Gastrocnemius medialis (tissue), 4 donors: ENCODE data around the gene AMY2A. TPM values are rescaled to one million over a fixed set of nuclear protein-coding genes. Genes with fewer than 3 reads are reported as not detected.
"Not testable (repeated sequence)": the region's sequence is repeated elsewhere in the genome, so short reads cannot be mapped to it uniquely, and the experiment has no call there.

Experiments used
- ATAC-seq, 2 donors: fragments of 150-250 bp; one replicate each; pipeline ENCODE4 v1.9.1; 2016
- DNase-seq, 2 donors: peaks; one replicate each; pipeline ENCODE4 v3.0.0-alpha.2; 2019
- H3K27ac ChIP-seq, 4 donors: fragments of 200-600 bp; sonication (generic); 1 replicate in 1 of 4; 2 replicates in 3 of 4; pipeline ENCODE4 v1.5.1; 2016 to 2018; ENCODE audit warnings: mild to moderate bottlenecking in 2 of 4, moderate library complexity in 1 of 4
- H3K27me3 ChIP-seq, 3 donors: fragments of 200-600 bp; sonication (generic) in 2 of 3; 1 replicate in 1 of 3; 2 replicates in 2 of 3; pipeline versions ENCODE4 v1.5.1 to v1.6.0; 2016 to 2019; ENCODE audit warnings: mild to moderate bottlenecking in 1 of 3, moderate library complexity in 1 of 3
- H3K36me3 ChIP-seq, 2 donors: fragments of 200-600 bp; sonication (generic) in 1 of 2; one replicate each; pipeline ENCODE4 v1.5.1; 2017 to 2018
- H3K4me1 ChIP-seq, 2 donors: fragments of 200-600 bp; sonication (generic) in 1 of 2; one replicate each; pipeline ENCODE4 v1.5.1; 2016 to 2017; ENCODE audit warnings: mild to moderate bottlenecking in 2 of 2
- H3K4me3 ChIP-seq, 4 donors: fragments of 200-600 bp; sonication (generic) in 3 of 4; 1 replicate in 1 of 4; 2 replicates in 3 of 4; pipeline ENCODE4 v1.5.1; 2016 to 2019; ENCODE audit warnings: mild to moderate bottlenecking in 2 of 4
- H3K9me3 ChIP-seq, 3 donors: fragments of 200-600 bp; sonication (generic) in 2 of 3; 1 replicate in 1 of 3; 2 replicates in 2 of 3; pipeline ENCODE4 v1.5.1; 2016 to 2019
- POLR2A ChIP-seq, 2 donors: fragments of 450-650 bp; IDR thresholded peaks; one replicate each; pipeline ENCODE4 v1.6.1; 2017; ENCODE audit warnings: antibody characterized with exemption in 2 of 2, mild to moderate bottlenecking in 2 of 2, moderate library complexity in 2 of 2
- in situ Hi-C, 4 donors: fragments of 200-750 bp; cut with MboI; loops; one replicate each; pipeline versions ENCODE4 v1.15.0 to v1.8.0; 2017; ENCODE audit warnings: low sequenced_read_pairs in 4 of 4
- intact Hi-C: fragments of 100-400 bp; cut with DNase I; formaldehyde crosslinking; loops from one replicate; pipeline ENCODE4 v1.15.1; 2023; ENCODE audit warnings: low total_unique reads
- total RNA-seq, 4 donors: library from RNA; depleted of rRNA; stranded (reverse); fragments of >200 nt; gene quantifications; one replicate each; pipeline versions ENCODE4 v1.1.0 to v1.2.3, GENCODE V29; 2016
- TF ChIP-seq, protein P1 (sequence below), 5 experiments: fragments of 450-650 bp in 3 of 5; fragments of 200-600 bp in 2 of 5; sonication (generic) in 2 of 5; IDR thresholded peaks in 4 of 5; conservative IDR thresholded peaks in 1 of 5; 1 replicate in 4 of 5; 2 replicates in 1 of 5; pipeline ENCODE4 v1.5.1; 2016 to 2019; ENCODE audit warnings: antibody characterized with exemption in 5 of 5, mild to moderate bottlenecking in 3 of 5, moderate library complexity in 3 of 5

Gene AMY2A
- total RNA-seq = not detected

DNA sequence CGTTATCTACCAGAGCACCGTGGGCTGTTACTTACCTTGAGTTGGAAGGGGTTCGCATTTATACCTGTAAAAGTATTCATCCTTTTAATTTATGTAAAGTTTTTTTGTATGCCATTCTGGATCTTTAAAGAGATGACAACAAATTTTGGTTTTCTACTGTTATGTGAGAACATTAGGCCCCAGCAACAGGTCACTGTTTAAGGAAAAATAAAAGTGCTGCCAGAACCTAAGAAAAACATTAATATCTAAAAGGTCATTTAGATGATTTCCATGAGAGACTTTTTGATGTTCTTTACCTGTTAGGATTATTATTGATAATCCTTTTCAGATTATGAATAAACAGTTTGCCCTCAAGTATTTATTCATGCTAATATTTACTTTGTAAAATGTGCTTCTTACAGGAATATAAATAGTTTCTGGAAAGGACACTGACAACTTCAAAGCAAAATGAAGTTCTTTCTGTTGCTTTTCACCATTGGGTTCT, at the start of gene AMY2A:
Gene AMY2A, plus strand, starts transcription at position 434 of the 484 bp plus-strand sequence. Its CDS starts 14 bp downstream, at position 448.
- H3K4me3 ChIP-seq, H3K4me1 ChIP-seq, DNase-seq, H3K27me3 ChIP-seq, in situ Hi-C loops, ATAC-seq, H3K27ac ChIP-seq, H3K9me3 ChIP-seq, intact Hi-C loops, H3K36me3 ChIP-seq: not testable (repeated sequence)

GRCh38 chr1:103569493-103569892, 47.7 kb upstream of the AMY2A start:
- no peak for DNase-seq
- Histone ChIP-seq H3K4me3 (no peak overlapping the region), H3K27me3 (no peaks in the 10 kb centered on the region), H3K27ac (no peak overlapping the region), H3K36me3 (peaks cover 0 to 61% of the 10 kb centered on the region in 2 donors), H3K9me3 (no peaks in the 10 kb centered on the region), H3K4me1 (no peaks in the 10 kb centered on the region)
- no peak for TF ChIP-seq POLR2A (IDR thresholded peaks at IDR 0.05)
- TF ChIP-seq, protein P1, sequence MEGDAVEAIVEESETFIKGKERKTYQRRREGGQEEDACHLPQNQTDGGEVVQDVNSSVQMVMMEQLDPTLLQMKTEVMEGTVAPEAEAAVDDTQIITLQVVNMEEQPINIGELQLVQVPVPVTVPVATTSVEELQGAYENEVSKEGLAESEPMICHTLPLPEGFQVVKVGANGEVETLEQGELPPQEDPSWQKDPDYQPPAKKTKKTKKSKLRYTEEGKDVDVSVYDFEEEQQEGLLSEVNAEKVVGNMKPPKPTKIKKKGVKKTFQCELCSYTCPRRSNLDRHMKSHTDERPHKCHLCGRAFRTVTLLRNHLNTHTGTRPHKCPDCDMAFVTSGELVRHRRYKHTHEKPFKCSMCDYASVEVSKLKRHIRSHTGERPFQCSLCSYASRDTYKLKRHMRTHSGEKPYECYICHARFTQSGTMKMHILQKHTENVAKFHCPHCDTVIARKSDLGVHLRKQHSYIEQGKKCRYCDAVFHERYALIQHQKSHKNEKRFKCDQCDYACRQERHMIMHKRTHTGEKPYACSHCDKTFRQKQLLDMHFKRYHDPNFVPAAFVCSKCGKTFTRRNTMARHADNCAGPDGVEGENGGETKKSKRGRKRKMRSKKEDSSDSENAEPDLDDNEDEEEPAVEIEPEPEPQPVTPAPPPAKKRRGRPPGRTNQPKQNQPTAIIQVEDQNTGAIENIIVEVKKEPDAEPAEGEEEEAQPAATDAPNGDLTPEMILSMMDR (IDR thresholded peaks at IDR 0.05 in 4 of 5, conservative IDR thresholded peaks at IDR 0.05 in 1 of 5) = no peak
- in situ Hi-C loops = no loop called here
- no peak for ATAC-seq
- intact Hi-C loops = no loop called here

DNA sequence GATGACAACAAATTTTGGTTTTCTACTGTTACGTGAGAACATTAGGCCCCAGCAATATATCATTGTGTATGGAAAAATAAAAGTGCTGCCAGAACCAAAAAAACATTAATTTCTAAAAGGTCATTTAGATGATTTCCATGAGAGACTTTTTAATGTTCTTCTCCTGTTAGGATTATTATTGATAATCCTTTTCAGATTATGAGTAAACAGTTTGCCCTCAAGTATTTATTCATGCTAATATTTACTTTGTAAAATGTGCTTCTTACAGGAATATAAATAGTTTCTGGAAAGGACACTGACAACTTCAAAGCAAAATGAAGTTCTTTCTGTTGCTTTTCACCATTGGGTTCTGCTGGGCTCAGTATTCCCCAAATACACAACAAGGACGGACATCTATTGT, 45.9 kb upstream of the AMY2A start, which contains the start of gene AMY2B:
Gene AMY2B, plus strand, starts transcription at position 301 of the 400 bp plus-strand sequence. Its CDS starts 14 bp downstream, at position 315.
- DNase-seq, ATAC-seq, H3K9me3 ChIP-seq, intact Hi-C loops, in situ Hi-C loops, H3K4me3 ChIP-seq, H3K4me1 ChIP-seq, H3K27me3 ChIP-seq, H3K27ac ChIP-seq: not testable (repeated sequence)
- peaks cover 0 to 70% of the 10 kb centered on the region in 2 donors for H3K36me3 ChIP-seq

GRCh38 chr1:103576065-103576464, 41.2 kb upstream of the AMY2A start:
- no peaks in the 10 kb centered on the region for H3K9me3 ChIP-seq
- no peak for DNase-seq
- no peaks in the 10 kb centered on the region for H3K27me3 ChIP-seq
- intact Hi-C loops = no loop called here
- TF ChIP-seq, protein P1 (IDR thresholded peaks at IDR 0.05 in 4 of 5, conservative IDR thresholded peaks at IDR 0.05 in 1 of 5) = no peak
- TF ChIP-seq POLR2A (IDR thresholded peaks at IDR 0.05) = no peak
- H3K36me3 ChIP-seq = peaks cover 0 to 60% of the 10 kb centered on the region in 2 donors
- in situ Hi-C loops = no loop called here
- no peaks in the 10 kb centered on the region for H3K4me1 ChIP-seq
- H3K27ac ChIP-seq = no peak overlapping the region
- ATAC-seq = no peak
- no peak overlapping the region for H3K4me3 ChIP-seq

- H3K27me3 ChIP-seq, ATAC-seq, intact Hi-C loops, H3K9me3 ChIP-seq, H3K4me3 ChIP-seq, DNase-seq, H3K27ac ChIP-seq, in situ Hi-C loops, H3K4me1 ChIP-seq: not testable (repeated sequence)
- peaks cover 0 to 60% of the 10 kb centered on the region in 2 donors for H3K36me3 ChIP-seq
Observed at GRCh38 chr1:103576784-103577183, 40.4 kb upstream of the AMY2A start.

GRCh38 chr1:103582464-103582863, 34.8 kb upstream of the AMY2A start:
- in situ Hi-C loops = no loop called here
- no peak for DNase-seq
- intact Hi-C loops = no loop called here
- H3K36me3 ChIP-seq = peaks cover 0 to 15% of the 10 kb centered on the region in 2 donors
- H3K27ac ChIP-seq = no peak overlapping the region
- H3K4me3 ChIP-seq = no peak overlapping the region
- no peaks in the 10 kb centered on the region for H3K9me3 ChIP-seq
- H3K27me3 ChIP-seq = no peaks in the 10 kb centered on the region
- ATAC-seq = no peak
- no peaks in the 10 kb centered on the region for H3K4me1 ChIP-seq
- TF ChIP-seq, protein P1 (IDR thresholded peaks at IDR 0.05 in 4 of 5, conservative IDR thresholded peaks at IDR 0.05 in 1 of 5) = no peak
- TF ChIP-seq POLR2A (IDR thresholded peaks at IDR 0.05) = no peak
